C4-2B (cell line): ENCODE measurements around the gene BID.
"Not testable (repeated sequence)": the region's sequence is repeated elsewhere in the genome, so short reads cannot be mapped to it uniquely, and the experiment has no call there.

Experiments used
- H3K27ac ChIP-seq: fragments of 450-650 bp; 2 replicates; pipeline ENCODE4 v1.5.1; 2017
- CTCF ChIP-seq: fragments of 450-650 bp; conservative IDR thresholded peaks from 2 replicates; pipeline ENCODE4 v1.5.1; 2017; ENCODE audit warnings: mild to moderate bottlenecking
- ZFX ChIP-seq: fragments of 450-650 bp; IDR thresholded peaks from 2 replicates; pipeline ENCODE4 v1.6.1; 2017

The BID gene

GRCh38 chr22:17772958-17773605, 1.2 kb downstream of the BID start:
- peak overlapping the region; percentile 79 for H3K27ac ChIP-seq
- TF ChIP-seq ZFX (no peak), CTCF (no peak)

GRCh38 chr22:17772249-17772957, 1.9 kb downstream of the BID start:
- peak overlapping the region; percentile 79; the same call in 1 of the 2 replicates for H3K27ac ChIP-seq
- TF ChIP-seq ZFX (no peak), CTCF (no peak)

- H3K27ac ChIP-seq, result no peak overlapping the region
Measured at GRCh38 chr22:17770180-17771077, 3.8 kb downstream of the BID start.

GRCh38 chr22:17769716-17770082, 4.6 kb downstream of the BID start:
- H3K27ac ChIP-seq, result no peak overlapping the region
- TF ChIP-seq CTCF (no peak), ZFX (no peak)

More at GRCh38 chr22:17770180-17771077, 3.8 kb downstream of the BID start:
- no peak for TF ChIP-seq ZFX
- no peak for TF ChIP-seq CTCF

- no peak overlapping the region for H3K27ac ChIP-seq
- TF ChIP-seq CTCF (no peak), ZFX (no peak)
Measured at GRCh38 chr22:17769013-17769715, 5.1 kb downstream of the BID start.

GRCh38 chr22:17767233-17768065, 6.8 kb downstream of the BID start:
- no peak for TF ChIP-seq CTCF
- TF ChIP-seq ZFX, result no peak
- no peak overlapping the region for H3K27ac ChIP-seq

GRCh38 chr22:17764852-17765251, 9.4 kb downstream of the BID start:
- H3K27ac ChIP-seq, result not testable (repeated sequence)
